ENCODE measurements around the gene ZNF408. TPM values are rescaled to one million over a fixed set of nuclear protein-coding genes. Genes with fewer than 3 reads are reported as not detected.

The ZNF408 gene
- total and polyA plus RNA-seq, 2 of the 13 experiments (the other 11 are each of a cell fraction or from before 2014, with no cell fraction given), result 11.2 to 12.5 TPM

- TF ChIP-seq, protein P1, sequence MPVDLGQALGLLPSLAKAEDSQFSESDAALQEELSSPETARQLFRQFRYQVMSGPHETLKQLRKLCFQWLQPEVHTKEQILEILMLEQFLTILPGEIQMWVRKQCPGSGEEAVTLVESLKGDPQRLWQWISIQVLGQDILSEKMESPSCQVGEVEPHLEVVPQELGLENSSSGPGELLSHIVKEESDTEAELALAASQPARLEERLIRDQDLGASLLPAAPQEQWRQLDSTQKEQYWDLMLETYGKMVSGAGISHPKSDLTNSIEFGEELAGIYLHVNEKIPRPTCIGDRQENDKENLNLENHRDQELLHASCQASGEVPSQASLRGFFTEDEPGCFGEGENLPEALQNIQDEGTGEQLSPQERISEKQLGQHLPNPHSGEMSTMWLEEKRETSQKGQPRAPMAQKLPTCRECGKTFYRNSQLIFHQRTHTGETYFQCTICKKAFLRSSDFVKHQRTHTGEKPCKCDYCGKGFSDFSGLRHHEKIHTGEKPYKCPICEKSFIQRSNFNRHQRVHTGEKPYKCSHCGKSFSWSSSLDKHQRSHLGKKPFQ (CRISPR knock-in tag; IDR thresholded peaks at IDR 0.05; ENCODE audit: insufficient replicate concordance), result peak; percentile 95
- TF ChIP-seq NKX3-1 (CRISPR knock-in tag; IDR thresholded peaks at IDR 0.05) (peak; percentile 97), ZFX (CRISPR knock-in tag; IDR thresholded peaks at IDR 0.05; ENCODE audit: low read depth) (peak; percentile 79), ZNF75D (CRISPR knock-in tag; IDR thresholded peaks at IDR 0.05; ENCODE audit: borderline replicate concordance) (peak; percentile 68; the same call in 1 of the 2 replicates), ZNF772 (CRISPR knock-in tag; IDR thresholded peaks at IDR 0.05) (0 out of 2 replicates have a peak, but pooled peaks have one; percentile 65), REXO4 (CRISPR knock-in tag; IDR thresholded peaks at IDR 0.05; ENCODE audit: borderline replicate concordance) (peak; percentile 72; the same call in 1 of the 2 replicates), RXRA (CRISPR knock-in tag; IDR thresholded peaks at IDR 0.05) (peak; percentile 42; the same call in 1 of the 2 replicates), ZNF263 (CRISPR knock-in tag; IDR thresholded peaks at IDR 0.05) (peak; percentile 79), THAP11 (CRISPR knock-in tag; IDR thresholded peaks at IDR 0.05) (0 out of 2 replicates have a peak, but pooled peaks have one; percentile 21), ZMYM2 (CRISPR knock-in tag; IDR thresholded peaks at IDR 0.05) (peak; percentile 74; the same call in 1 of the 2 replicates), PHF21A (CRISPR knock-in tag; IDR thresholded peaks at IDR 0.05) (peak; percentile 69), TEAD3 (CRISPR knock-in tag; optimal IDR thresholded peaks at IDR 0.05; ENCODE audit: borderline replicate concordance) (peak; percentile 45), SMAD9 (CRISPR knock-in tag; IDR thresholded peaks at IDR 0.05) (0 out of 2 replicates have a peak, but pooled peaks have one; percentile 63), ZFP41 (CRISPR knock-in tag; IDR thresholded peaks at IDR 0.05; ENCODE audit: borderline replicate concordance) (peak; percentile 75; the same call in 1 of the 2 replicates), ETV5 (CRISPR knock-in tag; IDR thresholded peaks at IDR 0.05; ENCODE audit: borderline replicate concordance) (peak; percentile 37; the same call in 1 of the 2 replicates), ZBTB20 (CRISPR knock-in tag; IDR thresholded peaks at IDR 0.05; ENCODE audit: borderline replicate concordance, low read depth) (peak; percentile 73; the same call in 1 of the 2 replicates), ZBTB33 (CRISPR knock-in tag; IDR thresholded peaks at IDR 0.05) (peak; percentile 69), ZNF180 (CRISPR knock-in tag; IDR thresholded peaks at IDR 0.05; ENCODE audit: borderline replicate concordance, low read depth) (peak; percentile 55; the same call in 1 of the 2 replicates), ZSCAN31 (CRISPR knock-in tag; IDR thresholded peaks at IDR 0.05; ENCODE audit: low read depth) (peak; percentile 67; the same call in 1 of the 2 replicates)
- TF ChIP-seq, protein P2, sequence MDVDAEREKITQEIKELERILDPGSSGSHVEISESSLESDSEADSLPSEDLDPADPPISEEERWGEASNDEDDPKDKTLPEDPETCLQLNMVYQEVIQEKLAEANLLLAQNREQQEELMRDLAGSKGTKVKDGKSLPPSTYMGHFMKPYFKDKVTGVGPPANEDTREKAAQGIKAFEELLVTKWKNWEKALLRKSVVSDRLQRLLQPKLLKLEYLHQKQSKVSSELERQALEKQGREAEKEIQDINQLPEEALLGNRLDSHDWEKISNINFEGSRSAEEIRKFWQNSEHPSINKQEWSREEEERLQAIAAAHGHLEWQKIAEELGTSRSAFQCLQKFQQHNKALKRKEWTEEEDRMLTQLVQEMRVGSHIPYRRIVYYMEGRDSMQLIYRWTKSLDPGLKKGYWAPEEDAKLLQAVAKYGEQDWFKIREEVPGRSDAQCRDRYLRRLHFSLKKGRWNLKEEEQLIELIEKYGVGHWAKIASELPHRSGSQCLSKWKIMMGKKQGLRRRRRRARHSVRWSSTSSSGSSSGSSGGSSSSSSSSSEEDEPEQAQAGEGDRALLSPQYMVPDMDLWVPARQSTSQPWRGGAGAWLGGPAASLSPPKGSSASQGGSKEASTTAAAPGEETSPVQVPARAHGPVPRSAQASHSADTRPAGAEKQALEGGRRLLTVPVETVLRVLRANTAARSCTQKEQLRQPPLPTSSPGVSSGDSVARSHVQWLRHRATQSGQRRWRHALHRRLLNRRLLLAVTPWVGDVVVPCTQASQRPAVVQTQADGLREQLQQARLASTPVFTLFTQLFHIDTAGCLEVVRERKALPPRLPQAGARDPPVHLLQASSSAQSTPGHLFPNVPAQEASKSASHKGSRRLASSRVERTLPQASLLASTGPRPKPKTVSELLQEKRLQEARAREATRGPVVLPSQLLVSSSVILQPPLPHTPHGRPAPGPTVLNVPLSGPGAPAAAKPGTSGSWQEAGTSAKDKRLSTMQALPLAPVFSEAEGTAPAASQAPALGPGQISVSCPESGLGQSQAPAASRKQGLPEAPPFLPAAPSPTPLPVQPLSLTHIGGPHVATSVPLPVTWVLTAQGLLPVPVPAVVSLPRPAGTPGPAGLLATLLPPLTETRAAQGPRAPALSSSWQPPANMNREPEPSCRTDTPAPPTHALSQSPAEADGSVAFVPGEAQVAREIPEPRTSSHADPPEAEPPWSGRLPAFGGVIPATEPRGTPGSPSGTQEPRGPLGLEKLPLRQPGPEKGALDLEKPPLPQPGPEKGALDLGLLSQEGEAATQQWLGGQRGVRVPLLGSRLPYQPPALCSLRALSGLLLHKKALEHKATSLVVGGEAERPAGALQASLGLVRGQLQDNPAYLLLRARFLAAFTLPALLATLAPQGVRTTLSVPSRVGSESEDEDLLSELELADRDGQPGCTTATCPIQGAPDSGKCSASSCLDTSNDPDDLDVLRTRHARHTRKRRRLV (CRISPR knock-in tag; IDR thresholded peaks at IDR 0.05), result no peak
Measured at GRCh38 chr11:46695345-46696211, 5.3 kb upstream of the ZNF408 start (continued).
